PFSK-1 (cell line): ENCODE results near the gene NRXN3.

Experiments
- FOXP2 ChIP-seq: optimal IDR thresholded peaks from 2 replicates; pipeline ENCODE3; 2011; ENCODE audit warnings: borderline replicate concordance, control low read depth, inconsistent platforms; ENCODE audit not compliant: insufficient read depth; ENCODE audit errors: extremely low read length, extremely low read depth
- POLR2AphosphoS5 ChIP-seq: IDR thresholded peaks from 2 replicates; pipeline ENCODE4 v1.6.1; 2012; ENCODE audit warnings: low read depth, mild to moderate bottlenecking, control low read depth, low read length, moderate library complexity
- SIN3A ChIP-seq: IDR thresholded peaks from 2 replicates; pipeline ENCODE4 v1.6.1; 2012; ENCODE audit warnings: mild to moderate bottlenecking, low read length, moderate library complexity, borderline replicate concordance; ENCODE audit not compliant: insufficient read depth
- TAF1 ChIP-seq: IDR thresholded peaks from 2 replicates; pipeline ENCODE4 v1.6.1; 2012; ENCODE audit warnings: low read length, control low read depth, borderline replicate concordance; ENCODE audit not compliant: insufficient read depth
- TF ChIP-seq, protein P1 (sequence below), 2 experiments: IDR thresholded peaks; 2 replicates each; pipeline versions ENCODE4 v1.6.1 to v1.8.0; 2011 to 2012; ENCODE audit warnings: low read depth in 2 of 2, low read length in 2 of 2, control low read depth in 1 of 2, inconsistent platforms in 1 of 2, mild to moderate bottlenecking in 1 of 2, moderate library complexity in 1 of 2; ENCODE audit not compliant: insufficient read depth in 1 of 2

Gene NRXN3

DNA sequence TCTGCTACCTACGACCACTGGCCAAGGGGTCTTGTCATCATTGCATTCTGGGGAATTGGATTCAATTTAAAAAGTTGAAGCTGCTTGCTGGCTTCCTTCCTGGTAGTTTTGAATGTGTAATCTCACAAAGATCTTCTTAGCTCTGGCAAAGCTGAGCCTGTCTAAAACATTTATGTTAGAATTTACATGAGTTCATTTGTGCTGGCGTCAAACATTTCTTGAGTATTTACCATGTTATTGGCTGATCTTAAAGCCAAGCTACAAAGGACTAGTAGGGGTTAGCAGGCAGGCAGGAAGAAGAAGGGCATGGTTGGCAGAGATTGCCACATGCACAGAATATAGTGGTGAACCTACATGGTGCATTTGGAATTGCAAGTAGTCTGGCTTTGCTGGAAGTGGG is 1596.3 kb downstream of the NRXN3 start:
- TF ChIP-seq TAF1: no peak
- TF ChIP-seq, protein P1, sequence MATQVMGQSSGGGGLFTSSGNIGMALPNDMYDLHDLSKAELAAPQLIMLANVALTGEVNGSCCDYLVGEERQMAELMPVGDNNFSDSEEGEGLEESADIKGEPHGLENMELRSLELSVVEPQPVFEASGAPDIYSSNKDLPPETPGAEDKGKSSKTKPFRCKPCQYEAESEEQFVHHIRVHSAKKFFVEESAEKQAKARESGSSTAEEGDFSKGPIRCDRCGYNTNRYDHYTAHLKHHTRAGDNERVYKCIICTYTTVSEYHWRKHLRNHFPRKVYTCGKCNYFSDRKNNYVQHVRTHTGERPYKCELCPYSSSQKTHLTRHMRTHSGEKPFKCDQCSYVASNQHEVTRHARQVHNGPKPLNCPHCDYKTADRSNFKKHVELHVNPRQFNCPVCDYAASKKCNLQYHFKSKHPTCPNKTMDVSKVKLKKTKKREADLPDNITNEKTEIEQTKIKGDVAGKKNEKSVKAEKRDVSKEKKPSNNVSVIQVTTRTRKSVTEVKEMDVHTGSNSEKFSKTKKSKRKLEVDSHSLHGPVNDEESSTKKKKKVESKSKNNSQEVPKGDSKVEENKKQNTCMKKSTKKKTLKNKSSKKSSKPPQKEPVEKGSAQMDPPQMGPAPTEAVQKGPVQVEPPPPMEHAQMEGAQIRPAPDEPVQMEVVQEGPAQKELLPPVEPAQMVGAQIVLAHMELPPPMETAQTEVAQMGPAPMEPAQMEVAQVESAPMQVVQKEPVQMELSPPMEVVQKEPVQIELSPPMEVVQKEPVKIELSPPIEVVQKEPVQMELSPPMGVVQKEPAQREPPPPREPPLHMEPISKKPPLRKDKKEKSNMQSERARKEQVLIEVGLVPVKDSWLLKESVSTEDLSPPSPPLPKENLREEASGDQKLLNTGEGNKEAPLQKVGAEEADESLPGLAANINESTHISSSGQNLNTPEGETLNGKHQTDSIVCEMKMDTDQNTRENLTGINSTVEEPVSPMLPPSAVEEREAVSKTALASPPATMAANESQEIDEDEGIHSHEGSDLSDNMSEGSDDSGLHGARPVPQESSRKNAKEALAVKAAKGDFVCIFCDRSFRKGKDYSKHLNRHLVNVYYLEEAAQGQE (IDR thresholded peaks at IDR 0.05; ENCODE audit: insufficient read depth in 1 of 2, low read depth in 2 of 2, low read length in 2 of 2): no peak
- TF ChIP-seq SIN3A: no peak
- no peak for TF ChIP-seq POLR2AphosphoS5
- no peak for TF ChIP-seq FOXP2

DNA sequence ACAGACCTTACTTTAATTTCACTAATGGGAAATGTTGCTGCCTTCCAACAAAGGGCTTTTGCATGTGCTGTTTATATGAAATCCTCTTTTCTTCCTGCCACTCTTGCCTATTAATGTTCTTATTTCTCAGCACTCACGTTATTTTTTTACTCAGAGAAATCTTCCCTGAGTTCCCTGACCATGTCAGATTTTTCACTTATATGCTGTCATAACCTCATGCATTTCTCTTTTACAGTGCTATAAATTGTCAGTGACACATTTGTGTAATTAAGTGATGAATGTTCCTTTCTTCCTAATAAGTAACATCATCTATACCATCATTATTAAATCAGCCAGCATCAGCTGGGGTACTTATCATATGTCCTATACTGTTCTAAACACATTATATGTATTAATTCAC is 1597.1 kb downstream of the NRXN3 start:
- TF ChIP-seq FOXP2 (no peak), POLR2AphosphoS5 (no peak), TAF1 (no peak), SIN3A (no peak)
- TF ChIP-seq, protein P1 (IDR thresholded peaks at IDR 0.05; ENCODE audit: insufficient read depth in 1 of 2, low read depth in 2 of 2, low read length in 2 of 2): no peak

- no peak for TF ChIP-seq FOXP2
- TF ChIP-seq POLR2AphosphoS5: no peak
- no peak for TF ChIP-seq TAF1
- no peak for TF ChIP-seq SIN3A
- TF ChIP-seq, protein P1 (IDR thresholded peaks at IDR 0.05; ENCODE audit: insufficient read depth in 1 of 2, low read depth in 2 of 2, low read length in 2 of 2): no peak
Measured at GRCh38 chr14:79781882-79782281, 1611.7 kb downstream of the NRXN3 start.

GRCh38 chr14:79783041-79783440 is 1612.9 kb downstream of the NRXN3 start:
- TF ChIP-seq POLR2AphosphoS5 (no peak), SIN3A (no peak), TAF1 (no peak), FOXP2 (no peak)
- TF ChIP-seq, protein P1 (IDR thresholded peaks at IDR 0.05; ENCODE audit: insufficient read depth in 1 of 2, low read depth in 2 of 2, low read length in 2 of 2): no peak

DNA sequence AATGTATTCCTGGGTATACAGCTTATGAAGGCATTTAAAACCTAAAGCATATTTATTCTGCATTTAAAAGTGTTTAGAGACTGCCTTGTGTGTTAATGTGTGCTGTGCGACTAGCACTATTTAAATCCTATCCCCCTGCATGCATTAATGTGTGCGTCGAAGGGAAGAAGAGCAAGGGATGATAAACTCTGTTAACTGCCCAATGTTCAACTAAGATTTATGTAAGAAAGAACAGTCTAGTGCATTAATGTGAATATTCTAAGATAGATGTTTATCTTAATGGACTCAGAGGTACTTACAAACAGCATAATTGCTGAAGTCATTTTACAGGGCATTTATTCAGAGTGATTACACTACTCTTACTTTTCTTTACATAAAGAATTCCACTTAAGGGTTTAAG is 1616.3 kb downstream of the NRXN3 start:
- TF ChIP-seq, protein P1 (IDR thresholded peaks at IDR 0.05; ENCODE audit: insufficient read depth in 1 of 2, low read depth in 2 of 2, low read length in 2 of 2): no peak
- TF ChIP-seq POLR2AphosphoS5 (no peak), SIN3A (no peak), TAF1 (no peak), FOXP2 (no peak)
